Fibroblast of skin of left quadriceps (primary cell): Measurements from ENCODE around the gene GABRD.
"Not testable (repeated sequence)": the region's sequence is repeated elsewhere in the genome, so short reads cannot be mapped to it uniquely, and the experiment has no call there.

ENCODE experiments used
- DNase-seq, 2 experiments: peaks; one replicate each; pipeline ENCODE4 v3.0.0-alpha.2; 2013; ENCODE audit warnings: low read depth in 2 of 2

Gene GABRD, protein sequence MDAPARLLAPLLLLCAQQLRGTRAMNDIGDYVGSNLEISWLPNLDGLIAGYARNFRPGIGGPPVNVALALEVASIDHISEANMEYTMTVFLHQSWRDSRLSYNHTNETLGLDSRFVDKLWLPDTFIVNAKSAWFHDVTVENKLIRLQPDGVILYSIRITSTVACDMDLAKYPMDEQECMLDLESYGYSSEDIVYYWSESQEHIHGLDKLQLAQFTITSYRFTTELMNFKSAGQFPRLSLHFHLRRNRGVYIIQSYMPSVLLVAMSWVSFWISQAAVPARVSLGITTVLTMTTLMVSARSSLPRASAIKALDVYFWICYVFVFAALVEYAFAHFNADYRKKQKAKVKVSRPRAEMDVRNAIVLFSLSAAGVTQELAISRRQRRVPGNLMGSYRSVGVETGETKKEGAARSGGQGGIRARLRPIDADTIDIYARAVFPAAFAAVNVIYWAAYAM

GRCh38 chr1:2019172-2019543 is at the start of gene GABRD:
GABRD (plus strand) TSS chr1:2019345; CDS start chr1:2019424, 79 bp downstream.
- DNase-seq = no peak

DNA sequence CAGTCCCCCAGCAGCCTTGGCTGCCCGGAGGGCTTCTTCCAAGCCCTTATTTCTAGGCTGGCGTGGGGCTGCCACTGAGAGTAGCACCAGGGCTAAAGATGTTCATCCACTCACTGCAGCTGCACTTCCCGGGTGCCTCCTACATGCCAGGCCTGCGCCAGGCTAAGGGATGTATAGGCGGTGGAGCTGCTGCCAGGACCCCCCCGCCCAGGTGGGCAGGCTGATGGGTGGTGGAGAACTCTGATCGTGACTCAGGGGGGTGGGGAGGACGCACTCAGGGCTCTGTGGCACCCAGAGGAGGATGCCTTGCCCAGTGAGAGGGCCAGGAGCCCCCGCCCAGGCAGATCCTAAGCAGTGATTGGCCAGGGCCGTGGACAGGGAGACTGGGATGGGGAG is 49.6 kb upstream of the GABRD start:
- DNase-seq = no peak

DNA sequence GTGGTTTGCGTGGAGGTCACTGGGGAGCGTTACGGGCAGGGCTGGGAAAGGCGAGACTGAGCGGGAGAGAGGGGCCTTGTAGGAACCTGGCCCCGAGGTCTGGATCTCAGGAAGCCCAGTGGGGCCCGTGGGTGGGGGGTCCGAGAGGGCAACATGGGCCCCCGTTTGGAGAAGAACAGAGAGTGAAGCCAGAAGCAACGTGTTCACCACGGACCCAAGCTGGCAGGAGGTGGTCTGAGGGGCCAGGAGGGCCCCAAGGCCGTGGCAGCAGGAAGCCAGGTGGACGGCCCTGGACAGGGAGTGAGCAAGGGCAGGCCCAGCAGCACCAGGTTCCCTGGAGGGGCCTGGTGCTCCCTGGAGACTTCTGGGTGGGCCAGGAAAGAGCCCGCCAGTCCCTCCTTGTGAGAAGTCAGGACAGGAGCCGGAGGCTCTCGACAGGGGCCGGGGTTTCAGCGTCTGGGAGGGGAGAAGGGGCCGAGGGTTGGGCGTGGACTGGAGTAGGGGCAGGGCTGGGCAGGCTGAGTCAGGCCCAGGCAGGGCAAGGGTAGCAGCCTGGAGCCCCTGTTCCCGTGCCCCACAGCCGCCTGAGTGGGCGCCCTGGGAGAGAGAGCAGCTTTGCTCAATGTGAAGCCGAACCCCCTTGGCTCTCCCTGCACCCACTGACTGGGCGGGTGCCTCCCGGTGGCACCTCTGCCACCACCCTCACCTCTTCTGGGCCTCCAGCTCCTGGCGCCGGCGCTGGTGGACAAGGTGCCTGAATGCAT is 49.0 kb upstream of the GABRD start:
- no peak for DNase-seq

DNA sequence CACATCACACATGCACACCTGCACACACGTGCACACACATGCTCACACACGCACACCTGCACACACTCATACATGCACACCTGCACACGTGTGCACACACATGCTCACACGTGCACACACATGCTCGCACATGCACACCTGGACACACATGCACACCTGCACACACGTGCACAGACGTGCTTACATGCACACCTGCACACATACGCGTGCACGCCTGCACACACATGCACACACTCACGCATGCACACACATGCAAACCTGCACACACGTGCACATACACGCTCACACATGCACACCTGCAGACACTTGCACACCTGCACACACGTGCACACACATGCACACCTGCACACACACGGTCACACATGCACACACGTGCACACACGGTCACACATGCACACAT is 48.1 kb upstream of the GABRD start:
- no peak for DNase-seq

GRCh38 chr1:1971688-1972087 is 47.5 kb upstream of the GABRD start:
- DNase-seq = no peak

GRCh38 chr1:1972976-1973715 is 46.0 kb upstream of the GABRD start:
- DNase-seq = no peak

GRCh38 chr1:1973716-1974642 is 45.2 kb upstream of the GABRD start:
- no peak for DNase-seq

GRCh38 chr1:1974834-1975233 is 44.3 kb upstream of the GABRD start:
- no peak for DNase-seq

DNA sequence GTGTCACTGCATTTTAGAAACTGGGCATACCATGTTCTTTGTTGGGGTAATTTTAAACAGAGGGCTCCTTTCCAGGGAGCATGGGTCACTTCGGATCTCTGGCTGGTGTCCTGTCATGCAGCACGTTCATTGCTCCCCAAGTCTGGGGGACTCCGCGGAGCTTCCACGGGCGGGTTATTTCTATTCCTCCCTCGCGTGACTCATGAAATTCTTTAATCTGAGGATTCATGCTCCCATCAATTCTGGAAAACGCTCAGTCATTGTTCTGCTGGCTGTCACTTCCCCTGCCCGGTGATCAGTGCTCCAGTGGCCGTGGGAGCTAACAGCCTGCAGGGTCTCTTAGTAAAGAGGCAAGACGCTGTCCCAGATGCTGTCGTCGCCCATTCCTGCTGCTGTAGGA is 43.6 kb upstream of the GABRD start:
- DNase-seq = no peak

DNA sequence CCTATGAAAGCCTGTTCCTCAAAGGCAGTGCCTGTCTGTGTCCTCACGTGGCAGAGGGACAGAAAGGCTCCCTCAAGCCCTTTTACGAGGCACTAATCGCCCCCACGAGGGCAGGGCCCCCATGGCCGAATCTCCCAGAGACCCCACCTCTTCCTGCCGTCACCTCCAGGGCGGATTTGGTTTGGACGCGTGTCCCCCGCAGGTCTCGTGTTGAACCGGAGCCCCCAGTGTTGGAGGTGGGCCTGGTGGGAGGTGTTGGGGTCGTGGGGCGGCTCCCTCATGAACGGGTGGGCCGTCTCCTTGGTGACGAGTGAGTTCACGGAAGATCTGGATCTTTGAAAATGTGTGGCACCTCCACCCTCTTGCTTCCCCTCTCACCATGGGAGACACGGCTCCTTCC is 43.1 kb upstream of the GABRD start:
- no peak for DNase-seq

- no peak for DNase-seq
Measured at GRCh38 chr1:1978108-1978507, 41.0 kb upstream of the GABRD start.

DNA sequence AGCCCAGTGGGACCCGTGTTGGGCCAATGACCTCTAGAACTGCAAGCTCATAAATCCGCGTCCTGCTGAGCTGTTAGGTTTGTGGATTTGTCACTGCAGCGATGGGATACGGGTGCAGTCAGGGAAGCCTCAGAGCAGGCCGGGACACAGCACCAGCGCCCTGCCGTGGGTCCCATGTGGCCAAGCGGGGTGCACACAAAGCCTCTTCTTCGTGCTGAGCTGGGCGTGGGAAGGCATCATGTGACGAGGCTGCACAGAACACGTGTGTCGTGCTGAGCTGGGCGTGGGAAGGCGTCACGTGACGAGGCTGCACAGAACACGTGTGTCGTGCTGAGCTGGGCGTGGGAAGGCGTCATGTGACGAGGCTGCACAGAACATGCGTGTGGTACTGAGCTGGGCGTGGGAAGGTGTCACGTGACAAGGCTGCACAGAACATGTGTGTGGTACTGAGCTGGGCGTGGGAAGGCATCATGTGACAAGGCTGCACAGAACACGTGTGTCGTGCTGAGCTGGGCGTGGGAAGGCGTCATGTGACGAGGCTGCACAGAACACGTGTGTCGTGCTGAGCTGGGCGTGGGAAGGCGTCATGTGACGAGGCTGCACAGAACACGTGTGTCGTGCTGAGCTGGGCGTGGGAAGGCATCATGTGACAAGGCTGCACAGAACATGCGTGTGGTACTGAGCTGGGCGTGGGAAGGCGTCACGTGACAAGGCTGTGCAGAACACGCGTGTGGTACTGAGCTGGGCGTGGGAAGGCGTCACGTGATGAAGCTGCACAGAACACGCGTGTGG is 40.3 kb upstream of the GABRD start:
- not testable (repeated sequence) for DNase-seq

GRCh38 chr1:1979482-1980165 is 39.5 kb upstream of the GABRD start:
- no peak for DNase-seq

GRCh38 chr1:1980467-1981141 is 38.5 kb upstream of the GABRD start:
- no peak for DNase-seq

- DNase-seq = no peak
Measured at GRCh38 chr1:1981142-1981500, 38.0 kb upstream of the GABRD start.

- DNase-seq = not testable (repeated sequence)
Measured at GRCh38 chr1:1981631-1982327, 37.4 kb upstream of the GABRD start.

- no peak for DNase-seq
Measured at GRCh38 chr1:1982379-1983232, 36.5 kb upstream of the GABRD start.

- DNase-seq = no peak
Measured at GRCh38 chr1:1984560-1985070, 34.5 kb upstream of the GABRD start.
